Vagina (tissue), 2 donors: ENCODE measurements around the gene CHN2. TPM values are rescaled to one million over a fixed set of nuclear protein-coding genes. Genes with fewer than 3 reads are reported as not detected.

Source experiments
- DNase-seq, 2 donors: peaks; one replicate each; pipeline ENCODE4 v3.0.0-alpha.2; 2017; ENCODE audit errors: extremely low spot score in 2 of 2
- H3K27ac ChIP-seq: fragments of 200-600 bp; sonication (generic); one replicate; pipeline ENCODE4 v1.5.1; 2019
- H3K27me3 ChIP-seq: fragments of 200-600 bp; sonication (generic); one replicate; pipeline ENCODE4 v1.5.1; 2019
- H3K36me3 ChIP-seq, 2 donors: fragments of 200-600 bp; sonication (generic); one replicate each; pipeline ENCODE4 v1.5.1; 2017 to 2019
- H3K4me1 ChIP-seq: fragments of 200-600 bp; sonication (generic); one replicate; pipeline ENCODE4 v1.5.1; 2019
- H3K4me3 ChIP-seq, 2 donors: fragments of 200-600 bp; sonication (generic); 1 replicate in 1 of 2; 2 replicates in 1 of 2; pipeline ENCODE4 v1.5.1; 2016 to 2019
- H3K9me3 ChIP-seq: fragments of 200-600 bp; sonication (generic); one replicate; pipeline ENCODE4 v1.5.1; 2019
- POLR2A ChIP-seq, 2 donors: fragments of 450-650 bp; IDR thresholded peaks; one replicate each; pipeline ENCODE4 v1.6.1; 2017; ENCODE audit warnings: antibody characterized with exemption in 2 of 2, mild to moderate bottlenecking in 2 of 2, moderate library complexity in 2 of 2
- POLR2AphosphoS5 ChIP-seq, 2 donors: sonication (generic); formaldehyde crosslinking; IDR thresholded peaks; one replicate each; pipeline ENCODE4 v1.9.0; 2017; ENCODE audit warnings: antibody characterized with exemption in 2 of 2, mild to moderate bottlenecking in 2 of 2, low read depth in 1 of 2; ENCODE audit not compliant: insufficient read depth in 1 of 2
- intact Hi-C: fragments of 100-400 bp; cut with DNase I; formaldehyde crosslinking; loops from one replicate; pipeline ENCODE4 v1.15.1; 2023
- total RNA-seq: library from RNA; depleted of rRNA; stranded (reverse); fragments of >200 nt; gene quantifications from one replicate; pipeline ENCODE4 v1.2.3, GENCODE V29; 2016
- TF ChIP-seq, protein P1 (sequence below), 3 experiments: fragments of 450-650 bp in 2 of 3; fragments of 200-600 bp in 1 of 3; sonication (generic) in 1 of 3; IDR thresholded peaks; one replicate each; pipeline ENCODE4 v1.5.1; 2017 to 2019; ENCODE audit warnings: antibody characterized with exemption in 3 of 3, mild to moderate bottlenecking in 2 of 3, moderate library complexity in 2 of 3

CHN2 gene
- total RNA-seq, result 11.0 TPM

DNA sequence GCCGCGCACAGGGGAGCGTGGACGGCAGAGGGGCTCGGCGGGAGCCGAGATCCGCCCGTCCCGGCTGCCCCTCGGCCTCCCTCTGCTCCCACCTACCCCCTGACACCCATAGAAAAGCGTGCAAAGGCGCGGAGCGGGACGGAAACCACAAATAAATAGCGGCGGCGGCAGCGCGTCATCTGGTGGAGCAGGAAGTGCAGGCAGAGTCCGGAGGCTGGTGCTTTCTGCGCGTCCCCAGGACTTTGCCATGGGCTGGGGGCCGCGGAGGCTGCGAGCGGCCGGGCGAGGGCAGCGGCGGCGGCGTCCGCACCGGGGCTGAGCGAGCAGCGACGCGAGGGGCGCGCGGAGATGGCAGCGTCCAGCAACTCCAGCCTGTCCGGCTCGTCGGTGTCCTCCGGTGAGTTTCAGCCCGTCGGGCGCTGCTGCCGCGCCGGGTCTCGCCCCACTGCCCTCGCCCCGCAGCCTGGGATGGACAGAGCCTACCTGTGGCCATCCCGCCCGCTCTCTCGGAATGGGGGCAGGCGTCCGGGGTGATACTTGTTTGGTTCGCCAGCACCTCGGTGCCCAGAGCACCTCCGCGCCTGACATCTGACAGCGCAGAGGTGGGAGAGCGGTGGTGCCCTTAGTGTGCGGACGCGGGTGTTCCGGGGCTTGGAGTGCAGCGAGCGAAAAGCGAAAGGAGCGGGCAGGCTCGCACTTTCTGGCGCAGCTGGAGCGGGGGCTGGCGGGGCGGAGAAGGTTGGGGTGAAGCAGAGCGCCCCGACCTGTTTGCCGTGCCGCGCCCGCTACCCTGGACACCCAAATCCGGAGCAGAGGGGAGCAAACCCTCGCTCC is at the start of gene CHN2:
Gene CHN2, plus strand, starts transcription at position 182 of the 834 bp plus-strand sequence.
- intact Hi-C loops, result no loop called here
- Histone ChIP-seq H3K9me3 (no peaks in the 10 kb centered on the region), H3K4me3 (peak within 1 kb of the TSS; percentile 62 to 68), H3K36me3 (no peaks in the 10 kb centered on the region), H3K27ac (peak within 1 kb of the TSS; percentile 71), H3K4me1 (peaks cover 10% of the 10 kb centered on the region), H3K27me3 (no peaks in the 10 kb centered on the region)
- TF ChIP-seq POLR2A (IDR thresholded peaks at IDR 0.05) (peak in 1 of 2 donors; percentile 4), POLR2AphosphoS5 (IDR thresholded peaks at IDR 0.05; ENCODE audit: insufficient read depth in 1 of 2, low read depth in 1 of 2) (peak in 1 of 2 donors; percentile 9)
- TF ChIP-seq, protein P1, sequence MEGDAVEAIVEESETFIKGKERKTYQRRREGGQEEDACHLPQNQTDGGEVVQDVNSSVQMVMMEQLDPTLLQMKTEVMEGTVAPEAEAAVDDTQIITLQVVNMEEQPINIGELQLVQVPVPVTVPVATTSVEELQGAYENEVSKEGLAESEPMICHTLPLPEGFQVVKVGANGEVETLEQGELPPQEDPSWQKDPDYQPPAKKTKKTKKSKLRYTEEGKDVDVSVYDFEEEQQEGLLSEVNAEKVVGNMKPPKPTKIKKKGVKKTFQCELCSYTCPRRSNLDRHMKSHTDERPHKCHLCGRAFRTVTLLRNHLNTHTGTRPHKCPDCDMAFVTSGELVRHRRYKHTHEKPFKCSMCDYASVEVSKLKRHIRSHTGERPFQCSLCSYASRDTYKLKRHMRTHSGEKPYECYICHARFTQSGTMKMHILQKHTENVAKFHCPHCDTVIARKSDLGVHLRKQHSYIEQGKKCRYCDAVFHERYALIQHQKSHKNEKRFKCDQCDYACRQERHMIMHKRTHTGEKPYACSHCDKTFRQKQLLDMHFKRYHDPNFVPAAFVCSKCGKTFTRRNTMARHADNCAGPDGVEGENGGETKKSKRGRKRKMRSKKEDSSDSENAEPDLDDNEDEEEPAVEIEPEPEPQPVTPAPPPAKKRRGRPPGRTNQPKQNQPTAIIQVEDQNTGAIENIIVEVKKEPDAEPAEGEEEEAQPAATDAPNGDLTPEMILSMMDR (IDR thresholded peaks at IDR 0.05), result no peak
- DNase-seq, result no peak

DNA sequence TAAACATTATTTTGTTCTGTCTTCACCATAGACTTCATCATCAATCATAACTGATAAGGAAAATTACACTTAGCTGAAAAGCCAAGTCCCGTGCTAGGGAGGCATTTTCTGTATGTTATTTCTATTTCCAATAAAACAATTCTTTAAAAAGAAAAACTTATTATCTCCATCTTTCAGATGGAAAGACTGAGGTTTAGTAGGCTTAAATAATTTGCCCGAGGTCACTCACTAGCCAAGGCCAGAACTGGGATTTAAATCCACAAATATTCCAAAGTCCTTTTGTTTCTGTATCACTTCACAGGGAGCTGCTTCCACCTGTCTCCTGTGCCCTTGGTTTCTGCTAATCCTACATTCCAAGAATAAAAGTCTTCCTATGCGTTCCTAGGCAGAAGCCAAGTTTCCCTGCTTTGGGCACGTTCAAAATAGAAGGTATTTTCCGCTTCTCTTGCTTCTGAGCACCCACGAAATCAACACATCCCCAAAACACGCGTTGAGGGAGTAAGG is 49.0 kb upstream of the CHN2 start:
- intact Hi-C loops, result no loop called here
- peaks cover 31% of the 10 kb centered on the region for H3K4me1 ChIP-seq
- no peak for DNase-seq
- peak overlapping the region; percentile 35 for H3K27ac ChIP-seq
- no peaks in the 10 kb centered on the region for H3K36me3 ChIP-seq
- no peaks in the 10 kb centered on the region for H3K9me3 ChIP-seq
- H3K27me3 ChIP-seq, result no peaks in the 10 kb centered on the region
- TF ChIP-seq, protein P1 (IDR thresholded peaks at IDR 0.05), result no peak
- TF ChIP-seq POLR2A (IDR thresholded peaks at IDR 0.05) (no peak), POLR2AphosphoS5 (IDR thresholded peaks at IDR 0.05; ENCODE audit: insufficient read depth in 1 of 2, low read depth in 1 of 2) (no peak)
- peak overlapping the region; percentile 52 to 58 for H3K4me3 ChIP-seq

DNA sequence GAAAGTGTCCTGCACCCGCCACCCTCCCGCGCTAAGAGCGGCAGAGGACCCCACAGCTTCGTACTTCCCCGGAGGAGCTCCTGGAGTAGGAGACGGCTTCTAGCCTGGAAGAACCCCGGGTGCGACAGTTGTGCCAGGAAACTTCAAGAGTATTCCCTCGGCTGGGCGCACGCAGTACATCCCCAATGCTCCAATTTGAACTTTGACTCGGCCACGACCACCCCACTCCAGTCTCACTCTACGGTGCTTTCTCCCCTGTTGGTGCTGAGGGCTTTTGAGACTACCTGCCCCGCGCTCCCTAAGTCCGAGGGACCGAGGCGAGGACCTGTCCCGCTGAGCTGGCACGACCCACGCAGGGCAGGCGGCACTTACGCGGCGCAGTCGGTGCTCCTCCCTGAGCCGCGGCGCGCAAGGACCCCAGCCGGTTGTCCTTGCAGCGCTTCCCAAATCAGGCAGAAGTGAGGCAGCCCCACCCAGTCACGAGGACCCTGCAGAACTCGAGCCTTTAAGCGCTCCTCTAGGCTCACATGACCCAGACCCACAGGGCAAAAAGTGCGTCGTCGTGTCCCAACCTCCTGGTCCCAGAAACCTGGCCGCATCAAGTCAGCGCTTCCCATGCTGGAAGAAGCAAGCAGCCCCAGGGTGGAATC is 48.4 kb upstream of the CHN2 start, which contains the start of gene CPVL:
Gene CPVL, minus strand, starts transcription at position 481 of the 650 bp plus-strand sequence. CDS start 25,476 bp downstream, outside the sequence.
- DNase-seq, result no peak
- Histone ChIP-seq H3K36me3 (no peaks in the 10 kb centered on the region), H3K27ac (peak within 1 kb of the TSS; percentile 35), H3K4me1 (peaks cover 31% of the 10 kb centered on the region), H3K4me3 (peak within 1 kb of the TSS; percentile 52 to 58), H3K27me3 (no peaks in the 10 kb centered on the region), H3K9me3 (no peaks in the 10 kb centered on the region)
- TF ChIP-seq POLR2AphosphoS5 (IDR thresholded peaks at IDR 0.05; ENCODE audit: insufficient read depth in 1 of 2, low read depth in 1 of 2) (peak in 1 of 2 donors; percentile 68), POLR2A (IDR thresholded peaks at IDR 0.05) (peak in 1 of 2 donors; percentile 34)
- TF ChIP-seq, protein P1 (IDR thresholded peaks at IDR 0.05), result no peak
- intact Hi-C loops, result no loop called here

DNA sequence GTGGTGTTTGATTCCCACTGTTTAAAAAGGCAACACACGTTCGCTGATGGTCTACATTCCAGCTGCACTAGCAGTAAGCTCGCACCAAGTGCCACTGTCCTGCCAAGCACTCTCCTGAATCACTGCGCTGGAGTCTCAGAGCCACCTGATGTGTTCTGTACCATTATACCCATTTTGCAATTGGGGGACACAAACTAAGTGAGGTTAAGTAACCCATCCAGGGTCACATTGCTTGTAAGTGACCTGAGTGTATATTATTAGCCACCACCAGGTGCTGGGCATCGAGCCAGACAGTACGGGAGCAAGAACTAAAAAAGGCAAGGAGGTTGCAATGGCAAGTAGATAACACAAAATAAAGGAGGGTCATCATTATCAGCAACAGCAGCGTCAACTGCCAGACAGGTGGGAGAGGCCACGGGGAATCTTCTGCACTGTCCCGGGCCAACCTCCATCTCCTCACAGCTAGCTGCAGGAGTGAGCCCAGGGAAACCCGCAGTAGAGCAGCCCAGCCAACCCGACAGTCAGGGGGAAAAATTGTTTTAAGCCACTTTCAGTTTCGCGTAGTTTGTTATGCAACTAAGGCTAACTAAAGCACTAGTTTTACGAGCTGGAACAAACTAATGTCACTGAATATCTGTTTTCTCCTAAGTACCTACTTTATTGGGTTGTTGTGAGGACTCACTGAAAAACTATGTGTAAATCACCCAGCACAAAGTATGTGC is 47.5 kb upstream of the CHN2 start:
- DNase-seq, result peak in 1 of 2 donors; percentile 82
- peak overlapping the region; percentile 35 for H3K27ac ChIP-seq
- intact Hi-C loops, result no loop called here

DNA sequence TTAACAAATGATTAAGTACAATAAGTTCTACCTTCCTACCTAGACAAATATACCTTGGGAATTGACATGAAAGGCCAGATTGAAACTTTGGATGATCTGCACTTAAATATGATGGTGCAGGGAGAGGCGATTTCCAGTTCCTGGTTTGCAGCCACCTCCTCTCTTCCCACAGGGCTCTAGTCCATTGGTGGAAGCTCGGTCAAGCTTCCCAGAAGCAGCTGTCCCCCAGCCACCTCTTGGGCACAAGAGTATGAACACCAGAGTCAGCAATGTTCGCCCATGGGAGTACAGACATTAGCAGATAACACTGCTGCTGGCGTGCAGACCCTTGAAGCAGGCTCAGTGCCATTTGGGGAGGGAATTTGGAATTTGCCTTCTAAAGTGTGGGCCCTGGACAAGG is 46.8 kb upstream of the CHN2 start:
- no peaks in the 10 kb centered on the region for H3K9me3 ChIP-seq
- peak overlapping the region; percentile 35 for H3K27ac ChIP-seq
- H3K4me3 ChIP-seq, result no peak overlapping the region
- intact Hi-C loops, result no loop called here
- no peaks in the 10 kb centered on the region for H3K36me3 ChIP-seq
- H3K27me3 ChIP-seq, result no peaks in the 10 kb centered on the region
- TF ChIP-seq POLR2AphosphoS5 (IDR thresholded peaks at IDR 0.05; ENCODE audit: insufficient read depth in 1 of 2, low read depth in 1 of 2), result no peak
- TF ChIP-seq, protein P1 (IDR thresholded peaks at IDR 0.05), result no peak
- no peak for TF ChIP-seq POLR2A (IDR thresholded peaks at IDR 0.05)
- no peak for DNase-seq
- H3K4me1 ChIP-seq, result peaks cover 31% of the 10 kb centered on the region

More for the DNA sequence above, 47.5 kb upstream of the CHN2 start:
- no peaks in the 10 kb centered on the region for H3K27me3 ChIP-seq
- H3K9me3 ChIP-seq, result no peaks in the 10 kb centered on the region
- H3K4me1 ChIP-seq, result peaks cover 31% of the 10 kb centered on the region
- TF ChIP-seq POLR2AphosphoS5 (IDR thresholded peaks at IDR 0.05; ENCODE audit: insufficient read depth in 1 of 2, low read depth in 1 of 2), result peak in 1 of 2 donors; percentile 40
- TF ChIP-seq POLR2A (IDR thresholded peaks at IDR 0.05), result no peak
- H3K36me3 ChIP-seq, result no peaks in the 10 kb centered on the region
- peak overlapping the region; percentile 52 to 58 for H3K4me3 ChIP-seq
